GM12878 (cell line): ENCODE results near the gene CNN1. TPM values are rescaled to one million over a fixed set of nuclear protein-coding genes. Genes with fewer than 3 reads are reported as not detected.
A peak's percentile ranks its signal among the peaks of the same experiment; 100 is the strongest.

Source experiments
- ATAC-seq: fragments of 200-7000 bp; cut with Tn5 transposase; 3 replicates; pipeline ENCODE4 v1.9.1; 2020; ENCODE audit warnings: mild to moderate bottlenecking, moderate library complexity
- BruUV-seq: library from RNA; stranded (reverse); fragments of 400-500 nt; replicated peaks from 2 replicates; lab custom pipeline; 2021; lab: Mats Ljungman, UMichigan
- CTCF ChIA-PET: fragments of 300-600 bp; sonication (Branson Sonifier 250); formaldehyde crosslinking; extraction: SDS; loops from one replicate; lab custom pipeline; 2021; ENCODE audit warnings: inconsistent platforms; lab: Yijun Ruan, JAX
- POLR2A ChIA-PET: fragments of 350-600 bp; formaldehyde crosslinking; extraction: SDS; loops from one replicate; lab custom pipeline; 2021; ENCODE audit warnings: inconsistent platforms; lab: Charles Lee
- RAD21 ChIA-PET: fragments of 300-600 bp; sonication (Branson Sonifier 250); formaldehyde crosslinking; loops from one replicate; lab custom pipeline; 2023; ENCODE audit warnings: antibody characterized with exemption; ENCODE audit not compliant: unreplicated experiment; lab: Charles Lee
- SMC1A ChIA-PET: fragments of 300-600 bp; sonication (Branson Sonifier 250); formaldehyde crosslinking; loops from one replicate; lab custom pipeline; 2023; ENCODE audit not compliant: unreplicated experiment, uncharacterized antibody; lab: Charles Lee
- DNase-seq: peaks from one replicate; pipeline ENCODE4 v3.0.0-alpha.2; 2011; ENCODE audit warnings: low read depth, low spot score
- FAIRE-seq: peaks from 3 replicates; lab custom pipeline; 2011; peaks lifted over from hg19 to GRCh38; lab: Jason Lieb, UNC
- H2AFZ ChIP-seq: 2 replicates; pipeline ENCODE4 v1.6.0; 2011; ENCODE audit warnings: low read depth, low read length, control low read depth; ENCODE audit not compliant: control insufficient read depth
- H3K27ac ChIP-seq: 2 replicates; pipeline ENCODE4 v1.5.1; 2011; ENCODE audit warnings: control low read depth; ENCODE audit not compliant: control insufficient read depth, insufficient read depth
- H3K27me3 ChIP-seq, 2 experiments: replicated peaks in 1 of 2; 2 replicates each; pipeline versions ENCODE4 v1.6.0 to v1.6.1; 2011; ENCODE audit warnings: low read length in 1 of 2; ENCODE audit not compliant: control insufficient read depth in 2 of 2, insufficient read depth in 2 of 2
- H3K36me3 ChIP-seq, 2 experiments: 2 replicates each; pipeline ENCODE4 v1.5.1; 2011; ENCODE audit warnings: low read length in 1 of 2; ENCODE audit not compliant: control insufficient read depth in 2 of 2, insufficient read depth in 2 of 2
- H3K4me1 ChIP-seq: 2 replicates; pipeline ENCODE4 v1.6.1; 2011; ENCODE audit warnings: mild to moderate bottlenecking, low read length, moderate library complexity, mixed read lengths; ENCODE audit not compliant: control insufficient read depth, insufficient read depth
- H3K4me2 ChIP-seq: 2 replicates; pipeline ENCODE4 v1.6.0; 2011; ENCODE audit warnings: control low read depth; ENCODE audit not compliant: control insufficient read depth, insufficient read depth
- H3K4me3 ChIP-seq: fragments of 200-600 bp; sonication (generic); 2 replicates; pipeline ENCODE4 v1.5.1; 2016
- H3K79me2 ChIP-seq: 2 replicates; pipeline ENCODE4 v1.6.0; 2011; ENCODE audit warnings: low read length; ENCODE audit not compliant: control insufficient read depth, insufficient read depth
- H3K9ac ChIP-seq: 2 replicates; pipeline ENCODE4 v1.8.0; 2011; ENCODE audit warnings: low read length, control low read depth, mixed read lengths; ENCODE audit not compliant: control insufficient read depth, insufficient read depth
- H3K9me3 ChIP-seq: replicated peaks from 3 replicates; pipeline ENCODE4 v1.5.1; 2011; ENCODE audit warnings: mild to moderate bottlenecking, low read length; ENCODE audit not compliant: control insufficient read depth, insufficient read depth
- H4K20me1 ChIP-seq: 2 replicates; pipeline ENCODE4 v1.6.0; 2011; ENCODE audit not compliant: control insufficient read depth, insufficient read depth
- CEBPB ChIP-seq, 2 experiments: fragments of 150-350 bp in 1 of 2; IDR thresholded peaks; 2 replicates each; pipeline ENCODE4 v1.6.1; 2012 to 2014; ENCODE audit warnings: low read depth in 2 of 2, low read length in 2 of 2, borderline replicate concordance in 1 of 2, inconsistent platforms in 1 of 2
- IKZF1 ChIP-seq: fragments of 450-650 bp; conservative IDR thresholded peaks from 2 replicates; pipeline ENCODE4 v1.6.1; 2017; ENCODE audit warnings: antibody characterized with exemption, mild to moderate bottlenecking
- NFYA ChIP-seq: IDR thresholded peaks from 2 replicates; pipeline ENCODE4 v1.6.1; 2011; ENCODE audit warnings: low read depth, mild to moderate bottlenecking, low read length, improper control_type of control experiment, borderline replicate concordance
- NR2C2 ChIP-seq: IDR thresholded peaks from 2 replicates; pipeline ENCODE4 v1.6.1; 2011; ENCODE audit warnings: borderline replicate concordance, low read depth; ENCODE audit not compliant: control insufficient read depth, insufficient read length
- NR2F1 ChIP-seq: fragments of 450-650 bp; conservative IDR thresholded peaks from 2 replicates; pipeline ENCODE4 v1.6.1; 2017; ENCODE audit warnings: mild to moderate bottlenecking
- NRF1 ChIP-seq: conservative IDR thresholded peaks from 2 replicates; pipeline ENCODE4 v1.6.1; 2011; ENCODE audit warnings: mild to moderate bottlenecking, low read depth, low read length, improper control_type of control experiment
- PAX8 ChIP-seq: fragments of 450-650 bp; IDR thresholded peaks from 2 replicates; pipeline ENCODE4 v1.6.1; 2017; ENCODE audit warnings: mild to moderate bottlenecking, moderate library complexity
- TCF3 ChIP-seq: IDR thresholded peaks from 2 replicates; pipeline ENCODE4 v1.6.1; 2012; ENCODE audit warnings: low read depth, mild to moderate bottlenecking, low read length, borderline replicate concordance; ENCODE audit not compliant: insufficient read depth
- WGBS: methylation state at CpG from one replicate; pipeline ENCODE4 v1.1.6; 2016; ENCODE audit warnings: low lambda C conversion rate; ENCODE audit not compliant: insufficient replicate concordance, insufficient coverage; ENCODE audit errors: missing lambda C conversion rate; 5-methylcytosine and 5-hydroxymethylcytosine counted together
- in situ Hi-C: fragments of 300-500 bp; cut with MboI; formaldehyde crosslinking; loops from 9 replicates; pipeline ENCODE4 v1.14.3; 2018; ENCODE audit warnings: mixed read lengths
- intact Hi-C: fragments of 100-400 bp; cut with micrococcal nuclease; formaldehyde crosslinking; loops from one replicate; pipeline ENCODE4 v1.14.2; 2022; ENCODE audit not compliant: unreplicated experiment
- polyA plus RNA-seq, 11 experiments: library from polyadenylated mRNA; depleted of rRNA in 4 of 11; unstranded in 6 of 11; stranded (reverse) in 5 of 11; fragments of >200 nt; fragmentation: Nextera tagmentation in 4 of 11; fragmentation: Illumina TruSeq in 1 of 11; extraction: Ambion mirVana in 4 of 11; extraction: Trizol in 1 of 11; gene quantifications; 1 replicate in 1 of 11; 2 replicates in 10 of 11; pipeline versions ENCODE4 v1.2.1 to v1.2.3, GENCODE V29; 2011 to 2016; ENCODE audit warnings: inconsistent platforms in 2 of 11, missing spikeins in 2 of 11, low read depth in 1 of 11
- total RNA-seq, 4 experiments: library from RNA; depleted of rRNA in 3 of 4; stranded (reverse); fragments of >200 nt in 3 of 4; fragmentation: Illumina TruSeq in 1 of 4; extraction: Trizol in 1 of 4; gene quantifications; 2 replicates each; pipeline versions ENCODE4 v1.2.1 to v1.2.3, GENCODE V29; 2013 to 2021
- TF ChIP-seq, protein P1 (sequence below): fragments of 150-350 bp; IDR thresholded peaks from 2 replicates; pipeline ENCODE4 v1.6.1; 2016; ENCODE audit warnings: low read depth, low read length
- TF ChIP-seq, protein P2 (sequence below): IDR thresholded peaks from 2 replicates; pipeline ENCODE4 v1.6.1; 2011; ENCODE audit warnings: low read depth, mild to moderate bottlenecking, low read length, moderate library complexity, borderline replicate concordance; ENCODE audit errors: extremely low read depth
- TF ChIP-seq, protein P3 (sequence below): IDR thresholded peaks from 2 replicates; pipeline ENCODE4 v1.6.1; 2012; ENCODE audit warnings: improper control_type of control experiment, low read depth, low read length; ENCODE audit not compliant: insufficient replicate concordance

CNN1 gene
- total and polyA plus RNA-seq, 10 of the 15 experiments (the other 5 are each of a cell fraction or from before 2014, with no cell fraction given) = 0.03 to 0.58 (median 0.22) TPM; not detected in 1

- TF ChIP-seq CEBPB (IDR thresholded peaks at IDR 0.05; ENCODE audit: borderline replicate concordance in 1 of 2, low read depth in 2 of 2, low read length in 2 of 2) (no peak), NR2C2 (no peak), PAX8 (no peak), IKZF1 (peak; percentile 56), NRF1 (no peak)
- TF ChIP-seq, protein P1, sequence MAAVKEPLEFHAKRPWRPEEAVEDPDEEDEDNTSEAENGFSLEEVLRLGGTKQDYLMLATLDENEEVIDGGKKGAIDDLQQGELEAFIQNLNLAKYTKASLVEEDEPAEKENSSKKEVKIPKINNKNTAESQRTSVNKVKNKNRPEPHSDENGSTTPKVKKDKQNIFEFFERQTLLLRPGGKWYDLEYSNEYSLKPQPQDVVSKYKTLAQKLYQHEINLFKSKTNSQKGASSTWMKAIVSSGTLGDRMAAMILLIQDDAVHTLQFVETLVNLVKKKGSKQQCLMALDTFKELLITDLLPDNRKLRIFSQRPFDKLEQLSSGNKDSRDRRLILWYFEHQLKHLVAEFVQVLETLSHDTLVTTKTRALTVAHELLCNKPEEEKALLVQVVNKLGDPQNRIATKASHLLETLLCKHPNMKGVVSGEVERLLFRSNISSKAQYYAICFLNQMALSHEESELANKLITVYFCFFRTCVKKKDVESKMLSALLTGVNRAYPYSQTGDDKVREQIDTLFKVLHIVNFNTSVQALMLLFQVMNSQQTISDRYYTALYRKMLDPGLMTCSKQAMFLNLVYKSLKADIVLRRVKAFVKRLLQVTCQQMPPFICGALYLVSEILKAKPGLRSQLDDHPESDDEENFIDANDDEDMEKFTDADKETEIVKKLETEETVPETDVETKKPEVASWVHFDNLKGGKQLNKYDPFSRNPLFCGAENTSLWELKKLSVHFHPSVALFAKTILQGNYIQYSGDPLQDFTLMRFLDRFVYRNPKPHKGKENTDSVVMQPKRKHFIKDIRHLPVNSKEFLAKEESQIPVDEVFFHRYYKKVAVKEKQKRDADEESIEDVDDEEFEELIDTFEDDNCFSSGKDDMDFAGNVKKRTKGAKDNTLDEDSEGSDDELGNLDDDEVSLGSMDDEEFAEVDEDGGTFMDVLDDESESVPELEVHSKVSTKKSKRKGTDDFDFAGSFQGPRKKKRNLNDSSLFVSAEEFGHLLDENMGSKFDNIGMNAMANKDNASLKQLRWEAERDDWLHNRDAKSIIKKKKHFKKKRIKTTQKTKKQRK = no peak
- TF ChIP-seq, protein P2, sequence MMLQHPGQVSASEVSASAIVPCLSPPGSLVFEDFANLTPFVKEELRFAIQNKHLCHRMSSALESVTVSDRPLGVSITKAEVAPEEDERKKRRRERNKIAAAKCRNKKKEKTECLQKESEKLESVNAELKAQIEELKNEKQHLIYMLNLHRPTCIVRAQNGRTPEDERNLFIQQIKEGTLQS = no peak
Observed at GRCh38 chr19:11574689-11575088, 36.0 kb downstream of the CNN1 start (continued).

GRCh38 chr19:11576227-11576626, 37.6 kb downstream of the CNN1 start:
- intact Hi-C loops = no loop called here
- SMC1A ChIA-PET = interaction anchor here (0.7 to 2.4 kb wide), 3 partner anchors 9 to 16 kb away, joined by 3 to 8 read pairs (median 3); no protein-coding TSS in a partner anchor
- TF ChIP-seq NR2F1 (no peak), TCF3 (no peak), NFYA (no peak)
- TF ChIP-seq, protein P3, sequence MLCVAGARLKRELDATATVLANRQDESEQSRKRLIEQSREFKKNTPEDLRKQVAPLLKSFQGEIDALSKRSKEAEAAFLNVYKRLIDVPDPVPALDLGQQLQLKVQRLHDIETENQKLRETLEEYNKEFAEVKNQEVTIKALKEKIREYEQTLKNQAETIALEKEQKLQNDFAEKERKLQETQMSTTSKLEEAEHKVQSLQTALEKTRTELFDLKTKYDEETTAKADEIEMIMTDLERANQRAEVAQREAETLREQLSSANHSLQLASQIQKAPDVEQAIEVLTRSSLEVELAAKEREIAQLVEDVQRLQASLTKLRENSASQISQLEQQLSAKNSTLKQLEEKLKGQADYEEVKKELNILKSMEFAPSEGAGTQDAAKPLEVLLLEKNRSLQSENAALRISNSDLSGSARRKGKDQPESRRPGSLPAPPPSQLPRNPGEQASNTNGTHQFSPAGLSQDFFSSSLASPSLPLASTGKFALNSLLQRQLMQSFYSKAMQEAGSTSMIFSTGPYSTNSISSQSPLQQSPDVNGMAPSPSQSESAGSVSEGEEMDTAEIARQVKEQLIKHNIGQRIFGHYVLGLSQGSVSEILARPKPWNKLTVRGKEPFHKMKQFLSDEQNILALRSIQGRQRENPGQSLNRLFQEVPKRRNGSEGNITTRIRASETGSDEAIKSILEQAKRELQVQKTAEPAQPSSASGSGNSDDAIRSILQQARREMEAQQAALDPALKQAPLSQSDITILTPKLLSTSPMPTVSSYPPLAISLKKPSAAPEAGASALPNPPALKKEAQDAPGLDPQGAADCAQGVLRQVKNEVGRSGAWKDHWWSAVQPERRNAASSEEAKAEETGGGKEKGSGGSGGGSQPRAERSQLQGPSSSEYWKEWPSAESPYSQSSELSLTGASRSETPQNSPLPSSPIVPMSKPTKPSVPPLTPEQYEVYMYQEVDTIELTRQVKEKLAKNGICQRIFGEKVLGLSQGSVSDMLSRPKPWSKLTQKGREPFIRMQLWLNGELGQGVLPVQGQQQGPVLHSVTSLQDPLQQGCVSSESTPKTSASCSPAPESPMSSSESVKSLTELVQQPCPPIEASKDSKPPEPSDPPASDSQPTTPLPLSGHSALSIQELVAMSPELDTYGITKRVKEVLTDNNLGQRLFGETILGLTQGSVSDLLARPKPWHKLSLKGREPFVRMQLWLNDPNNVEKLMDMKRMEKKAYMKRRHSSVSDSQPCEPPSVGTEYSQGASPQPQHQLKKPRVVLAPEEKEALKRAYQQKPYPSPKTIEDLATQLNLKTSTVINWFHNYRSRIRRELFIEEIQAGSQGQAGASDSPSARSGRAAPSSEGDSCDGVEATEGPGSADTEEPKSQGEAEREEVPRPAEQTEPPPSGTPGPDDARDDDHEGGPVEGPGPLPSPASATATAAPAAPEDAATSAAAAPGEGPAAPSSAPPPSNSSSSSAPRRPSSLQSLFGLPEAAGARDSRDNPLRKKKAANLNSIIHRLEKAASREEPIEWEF = no peak
- no peak for DNase-seq
- Histone ChIP-seq H3K79me2 (no peaks in the 10 kb centered on the region; the same call in 1 of the 2 replicates), H3K9ac (no peak overlapping the region), H3K27ac (no peak overlapping the region), H2AFZ (no peak overlapping the region), H4K20me1 (no peaks in the 10 kb centered on the region), H3K4me1 (peaks cover 30% of the 10 kb centered on the region), H3K27me3 (no peaks in the 10 kb centered on the region), H3K36me3 (no peaks in the 10 kb centered on the region), H3K4me3 (no peak overlapping the region), H3K9me3 (no peaks in the 10 kb centered on the region), H3K4me2 (no peak overlapping the region)
- CTCF ChIA-PET = interaction anchor here (1.1 to 2.1 kb wide), 2 partner anchors 13 to 16 kb away, joined by 3 to 8 read pairs; no protein-coding TSS in a partner anchor
- POLR2A ChIA-PET = interaction anchor here (0.5 to 1.0 kb wide), 7 partner anchors 9 to 663 kb away, joined by 3 to 5 read pairs (median 3); no protein-coding TSS in a partner anchor
- in situ Hi-C loops = loop anchor here (25.0 kb wide), 1 partner anchor 1586 kb away; the partner anchor contains the start of genes IER2 and STX10
- no peak for ATAC-seq
- 92% methylated on average over 15 of the region's 15 CpGs for WGBS
- RAD21 ChIA-PET = interaction anchor here (0.6 to 1.0 kb wide), 4 partner anchors 9 to 344 kb away, joined by 3 to 5 read pairs (median 4); no protein-coding TSS in a partner anchor
- FAIRE-seq = no peak
- no TSS peak for BruUV-seq
